GM12891 (cell line): ENCODE measurements around the gene C16orf92.

Source experiments
- POLR2A ChIP-seq: IDR thresholded peaks from 2 replicates; pipeline ENCODE4 v1.6.1; 2011; ENCODE audit warnings: low read depth, low read length, control low read depth
- POLR2AphosphoS5 ChIP-seq: IDR thresholded peaks from 2 replicates; pipeline ENCODE4 v1.6.1; 2011; ENCODE audit warnings: low read depth, low read length, control low read depth
- TAF1 ChIP-seq: IDR thresholded peaks from 2 replicates; pipeline ENCODE4 v1.6.1; 2011; ENCODE audit warnings: low read depth, low read length, control low read depth

GRCh38 chr16:30033270-30033669 is 10.3 kb downstream of the C16orf92 start:
- TF ChIP-seq POLR2AphosphoS5 (no peak), TAF1 (no peak), POLR2A (no peak)
